Myocyte (in vitro differentiated cells): ENCODE measurements around the gene XPR1. TPM values are rescaled to one million over a fixed set of nuclear protein-coding genes. Genes with fewer than 3 reads are reported as not detected.
"Not testable (repeated sequence)": the region's sequence is repeated elsewhere in the genome, so short reads cannot be mapped to it uniquely, and the experiment has no call there.

Source experiments
- DNase-seq: peaks from one replicate; pipeline ENCODE4 v3.0.0-alpha.2; 2012; ENCODE audit warnings: low read depth
- total RNA-seq: library from RNA; depleted of rRNA; stranded (reverse); fragments of >200 nt; gene quantifications from 2 replicates; pipeline ENCODE4 v1.2.3, GENCODE V29; 2014

XPR1 gene
- total RNA-seq, 1 donor from 2014 or later = 25.3 TPM

DNA sequence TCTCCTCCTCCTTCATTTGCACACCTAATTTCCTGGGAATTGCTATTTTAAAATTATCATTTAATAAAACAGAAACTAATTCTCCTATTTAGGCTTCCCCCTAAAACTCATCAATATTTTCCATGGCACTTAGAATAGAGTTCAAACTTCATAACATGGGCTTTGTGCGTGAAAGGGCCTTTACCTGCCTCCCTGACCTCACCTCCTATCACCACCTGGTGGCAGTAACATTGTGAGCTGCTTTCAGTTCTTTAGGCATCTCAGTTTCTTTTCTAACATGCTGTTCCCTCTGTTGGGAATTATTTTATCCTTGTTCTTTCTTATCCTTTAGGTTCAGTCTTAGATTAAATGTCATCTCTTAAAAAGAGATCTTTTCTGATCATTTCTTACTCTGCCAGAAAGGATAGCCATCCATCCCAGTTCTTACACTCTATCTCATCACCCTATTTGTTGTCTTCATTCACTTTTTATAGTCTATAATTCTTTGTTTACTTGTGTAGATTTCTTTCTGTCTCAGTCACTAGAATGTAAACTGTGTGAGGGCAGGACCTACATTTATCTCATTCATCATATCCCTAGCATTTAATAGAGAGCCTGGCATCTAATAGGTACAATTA lies 147.1 kb downstream of the XPR1 start:
- DNase-seq = no peak

- DNase-seq = no peak
These were observed 147.8 kb downstream of the XPR1 start for GRCh38 chr1:180779584-180779983.

DNA sequence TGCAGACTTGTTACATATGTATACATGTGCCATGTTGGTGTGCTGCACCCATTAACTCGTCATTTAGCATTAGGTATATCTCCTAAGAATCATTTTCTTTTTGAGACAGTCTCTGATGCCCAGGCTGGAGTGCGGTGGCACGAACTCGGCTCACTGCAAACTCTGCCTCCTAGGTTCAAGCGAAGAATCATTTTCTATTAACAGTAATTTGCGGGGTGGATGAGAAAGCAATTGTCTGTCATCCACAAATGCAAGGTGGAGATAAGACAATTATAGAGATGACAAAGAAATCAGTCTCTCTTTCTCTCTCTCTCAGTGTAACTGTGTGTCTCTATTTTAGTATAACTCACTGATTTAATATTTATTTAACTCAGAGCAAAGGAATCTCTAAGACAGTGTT lies 149.9 kb downstream of the XPR1 start:
- no peak for DNase-seq

DNA sequence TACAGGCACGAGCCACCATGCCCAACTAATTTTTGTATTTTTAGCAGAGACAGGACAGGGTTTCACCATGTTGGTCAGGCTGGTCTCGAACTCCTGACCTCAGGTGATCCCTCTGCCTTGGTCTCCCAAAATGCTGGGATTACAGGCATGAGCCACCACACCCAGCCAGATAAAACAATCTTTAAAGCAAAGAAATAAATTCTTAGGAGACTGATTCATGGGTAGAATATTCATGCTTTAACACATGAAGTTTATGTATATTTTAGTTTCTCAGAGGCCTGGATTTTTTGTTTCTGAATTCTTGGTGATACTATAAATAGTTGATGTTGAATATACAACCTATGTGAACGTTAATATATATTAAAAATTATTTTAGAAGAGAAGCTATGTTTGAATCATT lies 153.5 kb downstream of the XPR1 start:
- DNase-seq = no peak

DNA sequence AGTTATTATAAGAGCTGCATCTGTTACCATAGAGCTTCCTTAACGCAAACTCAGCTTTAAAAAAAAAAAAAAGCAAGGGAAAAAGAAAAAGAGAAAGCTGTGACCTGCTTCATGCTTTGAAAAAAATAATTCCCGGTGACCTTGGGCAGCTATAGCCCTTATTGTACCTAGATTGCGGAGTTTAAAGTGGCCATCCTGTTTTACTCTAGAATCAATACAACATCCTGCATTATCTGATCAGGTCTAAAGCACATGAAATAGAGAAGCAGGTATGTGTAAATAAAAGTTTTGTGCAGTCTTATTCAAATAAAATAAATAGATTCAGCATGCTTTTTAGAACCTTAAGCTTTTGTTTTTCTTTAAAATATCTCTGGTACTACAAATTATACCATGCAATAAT lies 154.1 kb downstream of the XPR1 start:
- DNase-seq = no peak

GRCh38 chr1:180786624-180787023 lies 154.8 kb downstream of the XPR1 start:
- DNase-seq = no peak

- no peak for DNase-seq
These were observed 155.9 kb downstream of the XPR1 start for GRCh38 chr1:180787628-180788307.

DNA sequence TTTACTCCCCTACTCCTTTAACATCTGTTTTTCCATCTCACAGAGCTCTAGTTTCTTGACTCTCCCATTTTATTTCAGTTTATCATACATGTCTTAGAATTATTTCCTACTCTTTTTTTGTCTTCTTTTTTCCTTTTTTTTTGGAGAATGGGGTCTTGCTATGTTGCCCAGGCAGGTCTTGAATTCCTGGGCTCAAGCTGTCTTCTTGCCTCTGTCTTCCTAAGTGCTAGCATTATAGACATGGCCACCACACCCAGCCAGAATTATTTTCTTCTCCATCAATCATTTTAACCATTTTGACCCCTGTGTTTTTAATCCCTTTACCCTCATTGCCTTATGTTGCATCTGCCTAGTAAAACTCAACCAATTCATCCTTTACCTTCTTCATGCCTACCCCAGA lies 157.6 kb downstream of the XPR1 start:
- no peak for DNase-seq

DNA sequence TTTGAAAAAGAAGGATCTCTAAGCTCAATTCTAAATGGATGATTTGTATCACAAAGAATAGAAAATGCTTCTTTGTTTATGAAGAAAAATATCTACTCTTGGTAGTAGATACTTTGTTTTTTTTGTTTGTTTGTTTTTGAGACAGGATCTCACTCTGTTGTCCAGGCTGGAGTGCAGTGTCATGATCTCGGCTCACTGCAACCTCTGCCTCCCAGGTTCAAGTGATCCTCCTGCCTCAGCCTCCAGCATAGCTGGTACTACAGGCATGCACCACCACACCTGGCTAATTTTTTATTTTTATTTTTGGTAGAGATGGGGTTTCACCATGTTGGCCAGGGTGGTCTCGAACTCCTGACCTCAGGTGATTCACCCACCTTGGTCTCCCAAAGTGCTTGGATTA lies 159.3 kb downstream of the XPR1 start:
- not testable (repeated sequence) for DNase-seq

DNA sequence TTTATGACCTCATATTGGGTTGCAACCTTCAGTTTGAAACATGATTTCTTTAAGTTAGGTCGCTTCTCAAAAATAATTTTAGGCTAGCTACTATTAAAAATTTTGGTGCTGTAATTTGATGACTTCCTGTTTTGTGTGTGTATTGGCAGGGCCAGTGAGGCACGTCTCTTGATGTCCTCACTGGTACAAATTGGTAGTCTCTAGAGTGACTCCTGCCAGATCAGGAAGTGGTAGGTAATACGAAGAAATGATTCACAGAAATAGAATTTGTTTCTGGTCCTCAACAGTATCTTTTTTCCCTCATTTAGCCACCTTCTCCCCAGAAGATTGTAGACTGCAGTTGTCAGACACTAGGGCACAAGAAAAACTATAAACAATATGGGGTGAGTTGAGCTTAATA lies 160.0 kb downstream of the XPR1 start:
- DNase-seq = peak; percentile 13

GRCh38 chr1:180793451-180793850 lies 161.6 kb downstream of the XPR1 start:
- no peak for DNase-seq

DNA sequence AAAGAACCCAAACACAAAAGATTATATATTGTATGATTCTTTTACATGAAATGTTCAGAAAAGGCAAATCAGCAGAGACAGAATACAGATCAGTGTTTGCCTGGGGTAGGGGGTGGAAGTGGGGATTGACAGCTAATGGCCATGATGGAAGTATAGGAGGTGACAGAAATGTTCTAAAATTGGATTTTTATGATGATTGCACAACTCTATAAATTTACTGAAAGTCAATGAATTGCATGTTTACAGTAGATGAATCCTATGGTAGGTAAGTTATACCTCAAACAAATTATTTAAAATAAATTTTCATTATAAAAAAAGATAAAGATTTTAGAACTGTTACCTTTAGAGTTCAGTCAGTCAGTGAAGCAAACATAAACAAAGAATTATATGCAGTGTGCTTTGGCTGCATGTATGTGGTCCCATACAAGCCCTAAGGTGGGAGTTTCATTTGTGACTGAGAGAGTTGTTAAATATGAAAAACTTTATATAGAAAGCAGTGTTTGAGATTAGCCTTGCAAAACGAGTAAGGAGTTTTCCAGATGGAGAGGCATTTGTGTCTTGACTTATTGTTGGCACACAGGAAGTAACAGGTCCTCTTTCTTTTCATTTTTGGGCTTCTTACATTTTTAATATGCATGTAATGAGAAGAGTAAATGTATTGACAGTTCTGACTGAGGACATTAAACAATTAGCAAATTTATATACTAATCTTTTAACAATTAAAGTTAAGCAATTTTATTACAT lies 165.2 kb downstream of the XPR1 start:
- no peak for DNase-seq

- DNase-seq = no peak
These were observed 169.1 kb downstream of the XPR1 start for GRCh38 chr1:180800945-180801344.

DNA sequence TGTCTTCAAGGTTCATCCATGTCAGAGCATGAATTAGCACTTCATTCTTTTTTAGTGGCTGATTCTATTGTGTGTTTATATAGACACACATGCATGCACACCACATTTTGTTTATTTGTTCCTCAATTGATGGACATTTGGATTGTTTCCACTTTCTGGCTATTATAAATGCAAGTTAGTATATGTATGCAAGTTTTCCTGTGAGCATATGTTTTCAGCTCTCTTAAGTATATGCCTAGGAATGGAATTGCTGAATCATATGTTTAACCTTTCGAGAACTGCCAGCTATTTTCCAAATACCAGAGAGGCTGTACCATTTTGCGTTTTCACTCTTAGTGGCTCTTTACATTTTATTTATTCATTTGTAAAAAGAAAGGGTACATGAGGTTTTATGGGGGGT lies 171.0 kb downstream of the XPR1 start:
- DNase-seq = no peak

DNA sequence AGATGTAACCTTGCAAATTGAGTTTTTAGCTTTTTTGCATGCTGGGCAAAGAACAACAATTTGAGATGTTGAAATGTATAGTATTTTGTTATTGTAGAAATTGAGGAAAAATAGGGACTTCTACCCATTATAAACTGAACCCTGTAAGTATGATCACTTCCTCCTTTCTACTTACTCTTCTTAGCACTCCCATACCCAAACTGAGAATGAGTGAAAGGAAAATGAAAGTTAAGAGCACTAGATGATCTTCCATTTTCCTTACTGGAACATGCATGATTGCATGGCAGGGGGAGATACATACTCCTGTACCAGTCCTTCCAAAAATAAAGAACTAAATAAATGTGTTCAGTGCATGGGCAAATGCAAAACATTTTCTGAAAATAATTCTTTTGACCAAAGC lies 173.5 kb downstream of the XPR1 start:
- DNase-seq = no peak

- no peak for DNase-seq
These were observed 179.5 kb downstream of the XPR1 start for GRCh38 chr1:180811298-180811697.

DNA sequence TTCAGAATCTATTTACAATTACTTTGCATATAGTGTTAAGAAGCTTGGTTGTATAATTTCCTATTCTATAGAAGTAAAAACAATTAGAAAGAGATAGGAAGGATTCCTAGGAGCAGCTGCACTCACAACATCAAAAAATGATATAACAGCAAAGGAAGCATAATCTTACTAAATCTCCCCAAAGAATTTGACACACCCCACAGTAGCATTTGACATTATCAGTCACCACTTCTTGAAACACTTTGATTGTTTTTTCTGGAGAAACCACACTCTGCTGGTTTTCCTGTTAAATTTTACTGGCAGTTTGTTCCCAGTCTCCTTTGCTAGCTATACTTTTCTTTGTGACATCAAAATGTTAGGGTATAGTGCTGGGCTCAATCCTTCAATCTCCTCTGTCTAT lies 180.1 kb downstream of the XPR1 start:
- DNase-seq = peak; percentile 23

GRCh38 chr1:180814258-180814657 lies 182.4 kb downstream of the XPR1 start:
- no peak for DNase-seq

DNA sequence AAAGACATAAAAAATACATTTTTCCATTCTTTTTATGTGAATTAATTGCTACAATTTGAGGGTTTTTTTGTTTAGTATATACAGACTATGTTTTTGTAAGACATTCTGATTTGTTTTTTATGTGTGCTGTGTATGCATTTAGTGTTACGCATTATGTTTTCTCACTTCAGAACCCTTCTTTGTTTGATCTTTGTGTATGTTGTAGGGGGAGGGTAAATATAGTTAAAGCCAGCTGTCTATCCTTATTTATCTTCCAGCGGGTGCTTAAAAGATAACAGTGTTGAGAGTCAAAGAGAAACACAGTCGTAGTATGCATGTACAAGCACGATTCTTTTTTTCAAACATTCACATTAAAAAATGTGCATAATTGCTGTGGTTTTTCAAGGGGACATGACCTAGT lies 183.4 kb downstream of the XPR1 start:
- no peak for DNase-seq

- DNase-seq = no peak
These were observed 184.3 kb downstream of the XPR1 start for GRCh38 chr1:180816132-180816531.

DNA sequence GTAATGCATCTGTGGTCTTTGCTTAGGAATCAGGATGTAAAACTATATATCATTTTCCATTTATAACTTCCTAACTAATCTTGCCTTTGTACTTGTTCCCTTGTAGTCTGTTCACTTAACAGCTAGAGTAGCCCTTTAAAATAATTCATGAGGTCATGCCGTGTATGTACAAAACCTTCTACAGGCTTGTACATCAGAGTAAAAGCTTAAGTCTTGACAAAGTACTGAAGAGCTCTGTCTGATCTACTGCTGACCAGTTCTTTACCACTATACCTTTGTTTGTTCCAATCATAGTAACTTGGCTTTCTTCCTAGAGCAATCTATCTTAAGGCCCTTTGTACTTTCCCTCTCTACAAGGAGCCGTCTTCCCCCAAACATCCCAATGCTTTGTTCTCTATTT lies 190.1 kb downstream of the XPR1 start:
- no peak for DNase-seq

- DNase-seq = not testable (repeated sequence)
These were observed 199.7 kb downstream of the XPR1 start for GRCh38 chr1:180831507-180831906.

DNA sequence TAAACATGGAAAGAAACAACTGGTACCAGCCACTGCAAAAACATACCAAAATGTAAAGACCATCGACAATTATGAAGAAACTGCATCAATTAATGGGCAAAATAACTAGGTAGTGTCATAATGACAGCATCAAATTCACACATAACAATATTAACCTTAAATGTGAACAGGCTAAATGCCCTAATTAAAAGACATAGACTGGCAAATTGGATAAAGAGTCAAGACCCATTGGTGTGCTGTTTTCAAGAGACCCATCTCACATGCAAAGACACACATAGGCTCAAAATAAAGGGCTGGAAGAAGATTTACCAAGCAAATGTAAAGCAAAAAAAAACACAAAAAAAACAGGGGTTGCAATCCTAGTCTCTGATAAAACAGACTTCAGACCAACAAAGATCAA lies 201.4 kb downstream of the XPR1 start:
- DNase-seq = not testable (repeated sequence)
